ENCODE data around the gene MYH9. TPM values are rescaled to one million over a fixed set of nuclear protein-coding genes. Genes with fewer than 3 reads are reported as not detected.
A peak's percentile ranks its signal among the peaks of the same experiment; 100 is the strongest.

Gene MYH9
- polyA plus RNA-seq, 1 experiment = 338 TPM

GRCh38 chr22:36405221-36405661 lies 17.5 kb upstream of the MYH9 start:
- no peak for DNase-seq (ENCODE audit: low read depth, low spot score)
- Histone ChIP-seq H3K4me3 (ENCODE audit: low read depth, low read length) (no peak overlapping the region), H3K27me3 (ENCODE audit: control insufficient read depth, insufficient read depth, low read length) (no peaks in the 10 kb centered on the region), H3K9me3 (ENCODE audit: control insufficient read depth, insufficient read depth, low read length) (peaks cover 8% of the 10 kb centered on the region; the same call in 1 of the 2 replicates), H3K27ac (ENCODE audit: low read depth, low read length) (no peak overlapping the region)
- TF ChIP-seq CTCF (IDR thresholded peaks at IDR 0.05; ENCODE audit: low read depth, low read length) = no peak
- CTCF ChIA-PET = no interaction called here
- POLR2A ChIA-PET = interaction anchor here (0.6 to 2.4 kb wide), 2 partner anchors 10 to 17 kb away, joined by 7 to 8 read pairs; partner anchors contain the start of gene MYH9

- Histone ChIP-seq H3K9me3 (ENCODE audit: control insufficient read depth, insufficient read depth, low read length) (no peaks in the 10 kb centered on the region; the same call in 1 of the 2 replicates), H3K4me3 (ENCODE audit: low read depth, low read length) (no peak overlapping the region), H3K27me3 (ENCODE audit: control insufficient read depth, insufficient read depth, low read length) (no peaks in the 10 kb centered on the region), H3K27ac (ENCODE audit: low read depth, low read length) (no peak overlapping the region)
- DNase-seq (ENCODE audit: low read depth, low spot score) = no peak
- ChIA-PET POLR2A (interaction anchor here (0.6 to 2.4 kb wide), 2 partner anchors 11 to 16 kb away, joined by 7 to 8 read pairs; partner anchors contain the start of gene MYH9), CTCF (no interaction called here)
- TF ChIP-seq CTCF (IDR thresholded peaks at IDR 0.05; ENCODE audit: low read depth, low read length) = no peak
These were observed 16.7 kb upstream of the MYH9 start for GRCh38 chr22:36404446-36404845.

- H3K27ac ChIP-seq (ENCODE audit: low read depth, low read length) = no peak overlapping the region
- no peak overlapping the region for H3K4me3 ChIP-seq (ENCODE audit: low read depth, low read length)
- no peaks in the 10 kb centered on the region for H3K9me3 ChIP-seq (ENCODE audit: control insufficient read depth, insufficient read depth, low read length)
- no peak for TF ChIP-seq CTCF (IDR thresholded peaks at IDR 0.05; ENCODE audit: low read depth, low read length)
- no peaks in the 10 kb centered on the region for H3K27me3 ChIP-seq (ENCODE audit: control insufficient read depth, insufficient read depth, low read length)
- ChIA-PET CTCF (no interaction called here), POLR2A (no interaction called here)
- DNase-seq (ENCODE audit: low read depth, low spot score) = no peak
These were observed 11.7 kb upstream of the MYH9 start for GRCh38 chr22:36399472-36399778.

- H3K9me3 ChIP-seq (ENCODE audit: control insufficient read depth, insufficient read depth, low read length) = no peaks in the 10 kb centered on the region
- no peaks in the 10 kb centered on the region for H3K27me3 ChIP-seq (ENCODE audit: control insufficient read depth, insufficient read depth, low read length)
- ChIA-PET CTCF (no interaction called here), POLR2A (interaction anchor here (1.0 kb wide), 1 partner anchor 11 kb away, joined by 5 read pairs; the partner anchor contains the start of gene MYH9)
- DNase-seq (ENCODE audit: low read depth, low spot score) = no peak
- TF ChIP-seq CTCF (IDR thresholded peaks at IDR 0.05; ENCODE audit: low read depth, low read length) = no peak
- no peak overlapping the region for H3K4me3 ChIP-seq (ENCODE audit: low read depth, low read length)
- H3K27ac ChIP-seq (ENCODE audit: low read depth, low read length) = peak overlapping the region; percentile 47
These were observed 11.1 kb upstream of the MYH9 start for GRCh38 chr22:36398601-36399471.

Data from AG04450 (cell line).